Non-pigmented ciliary epithelial cell (primary cell): ENCODE data around the gene HIC2.
"Not testable (repeated sequence)": the region's sequence is repeated elsewhere in the genome, so short reads cannot be mapped to it uniquely, and the experiment has no call there.

Experiments used
- DNase-seq: peaks from one replicate; pipeline ENCODE4 v3.0.0-alpha.2; 2010; ENCODE audit warnings: low read depth

Gene HIC2, protein sequence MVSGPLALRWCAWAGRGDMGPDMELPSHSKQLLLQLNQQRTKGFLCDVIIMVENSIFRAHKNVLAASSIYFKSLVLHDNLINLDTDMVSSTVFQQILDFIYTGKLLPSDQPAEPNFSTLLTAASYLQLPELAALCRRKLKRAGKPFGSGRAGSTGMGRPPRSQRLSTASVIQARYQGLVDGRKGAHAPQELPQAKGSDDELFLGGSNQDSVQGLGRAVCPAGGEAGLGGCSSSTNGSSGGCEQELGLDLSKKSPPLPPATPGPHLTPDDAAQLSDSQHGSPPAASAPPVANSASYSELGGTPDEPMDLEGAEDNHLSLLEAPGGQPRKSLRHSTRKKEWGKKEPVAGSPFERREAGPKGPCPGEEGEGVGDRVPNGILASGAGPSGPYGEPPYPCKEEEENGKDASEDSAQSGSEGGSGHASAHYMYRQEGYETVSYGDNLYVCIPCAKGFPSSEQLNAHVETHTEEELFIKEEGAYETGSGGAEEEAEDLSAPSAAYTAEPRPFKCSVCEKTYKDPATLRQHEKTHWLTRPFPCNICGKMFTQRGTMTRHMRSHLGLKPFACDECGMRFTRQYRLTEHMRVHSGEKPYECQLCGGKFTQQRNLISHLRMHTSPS

DNA sequence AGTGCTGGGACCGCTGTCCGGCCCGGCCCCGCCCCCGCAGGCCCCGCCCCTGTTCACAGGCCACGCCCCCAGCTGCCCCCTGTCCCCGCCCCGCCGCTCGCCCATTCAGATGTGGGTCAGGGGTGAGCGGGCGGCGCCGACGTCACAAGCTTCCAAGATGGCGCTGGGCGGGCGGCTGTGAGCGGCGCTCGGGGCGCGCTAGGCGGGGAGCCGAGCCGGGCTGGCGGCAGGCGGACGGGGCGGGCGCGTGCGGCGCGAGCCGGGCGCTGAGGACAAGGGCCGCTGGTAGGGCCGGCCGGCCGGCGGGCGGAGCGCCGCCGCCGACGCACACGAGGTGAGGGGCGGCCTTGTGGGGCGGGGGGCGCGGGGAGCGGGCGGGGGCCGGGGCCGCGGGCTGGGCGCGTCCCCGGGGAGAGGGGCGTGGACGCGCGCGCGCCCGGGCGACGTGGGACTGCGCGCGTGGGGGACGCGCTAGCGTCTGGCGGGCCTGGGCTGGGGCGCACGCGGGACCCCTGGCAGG lies at the start of gene HIC2:
Gene HIC2 (plus strand): TSS at position 145 of the 520 bp plus-strand sequence. CDS start 25,461 bp downstream, outside the sequence.
- not testable (repeated sequence) for DNase-seq

GRCh38 chr22:21368603-21369310 lies 48.4 kb upstream of the HIC2 start:
- not testable (repeated sequence) for DNase-seq

DNA sequence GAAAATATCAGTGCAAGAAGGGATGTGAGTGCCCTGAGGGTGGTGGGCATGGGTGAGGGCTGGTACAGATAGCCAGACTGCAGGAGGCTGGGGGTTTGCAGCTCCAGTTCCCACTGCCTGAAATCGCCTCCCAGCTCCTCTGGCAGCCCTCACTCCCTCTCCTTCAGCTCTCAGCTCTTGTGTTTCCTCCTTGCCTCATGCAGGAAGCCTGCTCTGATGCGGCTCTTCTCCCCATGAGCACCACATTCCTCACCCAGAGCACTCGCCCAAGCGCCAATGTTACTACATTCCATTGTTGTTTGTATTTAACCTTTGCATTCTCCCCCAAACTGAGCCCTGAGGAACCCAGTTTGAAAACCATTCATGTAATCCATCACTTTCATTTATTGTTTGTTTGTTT lies 41.3 kb upstream of the HIC2 start:
- DNase-seq: not testable (repeated sequence)

DNA sequence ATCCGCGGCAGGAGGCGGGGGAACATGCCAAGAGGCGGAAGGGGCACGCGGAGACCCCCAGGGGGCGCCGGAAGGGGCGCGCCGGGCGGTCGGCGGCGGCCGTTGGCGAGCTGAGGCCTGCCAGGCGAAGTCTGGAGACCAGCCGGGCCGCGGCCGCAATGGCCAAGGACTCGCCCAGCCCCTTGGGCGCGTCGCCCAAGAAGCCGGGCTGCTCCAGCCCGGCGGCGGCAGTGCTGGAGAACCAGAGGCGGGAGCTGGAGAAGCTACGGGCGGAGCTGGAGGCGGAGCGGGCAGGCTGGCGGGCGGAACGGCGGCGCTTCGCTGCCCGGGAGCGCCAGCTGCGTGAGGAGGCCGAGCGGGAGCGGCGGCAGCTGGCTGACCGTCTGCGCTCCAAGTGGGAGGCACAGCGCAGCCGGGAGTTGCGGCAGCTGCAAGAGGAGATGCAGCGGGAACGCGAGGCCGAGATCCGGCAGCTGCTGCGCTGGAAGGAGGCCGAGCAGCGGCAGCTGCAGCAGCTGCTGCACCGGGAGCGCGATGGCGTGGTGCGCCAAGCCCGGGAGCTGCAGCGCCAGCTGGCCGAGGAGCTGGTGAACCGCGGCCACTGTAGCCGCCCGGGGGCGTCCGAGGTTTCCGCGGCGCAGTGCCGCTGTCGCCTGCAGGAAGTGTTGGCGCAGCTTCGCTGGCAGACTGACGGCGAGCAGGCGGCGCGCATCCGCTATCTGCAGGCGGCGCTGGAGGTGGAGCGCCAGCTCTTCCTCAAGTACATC lies 33.3 kb upstream of the HIC2 start, which contains the start of gene RIMBP3B:
Gene RIMBP3B (plus strand): TSS at position 51 of the 767 bp plus-strand sequence. CDS start 108 bp downstream, at position 159.
- not testable (repeated sequence) for DNase-seq

GRCh38 chr22:21384468-21385357 lies 32.5 kb upstream of the HIC2 start:
- not testable (repeated sequence) for DNase-seq

DNA sequence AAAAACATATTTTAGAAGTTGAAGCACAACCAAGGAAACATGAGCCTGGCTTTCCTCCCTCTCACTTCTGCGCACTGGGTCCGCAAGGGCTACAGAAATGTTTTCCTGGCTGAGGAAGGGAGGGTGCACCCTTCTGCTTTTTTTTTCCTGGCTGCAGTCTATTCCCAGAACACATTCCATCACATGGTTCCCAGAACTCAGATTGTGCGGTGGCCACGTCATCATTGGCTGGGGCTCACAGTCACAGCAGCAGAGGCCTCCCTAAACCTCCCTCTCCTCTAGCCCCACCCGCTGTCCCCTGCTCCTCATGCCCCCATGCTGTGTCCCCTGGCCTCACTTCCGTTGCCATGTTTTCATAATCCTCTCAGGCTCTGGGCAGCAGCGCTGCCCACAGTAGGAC lies 27.7 kb upstream of the HIC2 start:
- DNase-seq: not testable (repeated sequence)

- DNase-seq: not testable (repeated sequence)
Observed at GRCh38 chr22:21390013-21390412, 27.2 kb upstream of the HIC2 start.

DNA sequence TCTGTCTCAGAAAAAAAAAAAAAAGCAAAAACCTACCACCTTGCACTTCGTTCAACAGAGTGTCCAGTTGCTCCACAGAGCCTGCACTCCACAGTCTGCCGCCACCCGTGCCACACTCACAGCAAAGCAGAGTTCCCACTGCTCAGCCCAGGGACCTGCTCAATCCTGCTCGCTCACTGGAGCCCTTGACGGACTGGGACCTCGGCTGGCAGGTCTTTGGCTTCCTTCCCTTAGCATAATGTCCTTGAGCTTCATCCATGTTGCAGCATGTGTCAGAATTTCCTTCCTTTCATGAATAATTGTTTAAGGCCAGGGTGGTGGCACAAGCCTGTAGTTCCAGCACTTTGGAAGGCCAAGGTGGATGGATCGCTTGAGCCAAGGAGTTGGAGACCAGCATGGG lies 22.6 kb upstream of the HIC2 start:
- not testable (repeated sequence) for DNase-seq

- not testable (repeated sequence) for DNase-seq
Observed at GRCh38 chr22:21401197-21401969, 15.8 kb upstream of the HIC2 start.

DNA sequence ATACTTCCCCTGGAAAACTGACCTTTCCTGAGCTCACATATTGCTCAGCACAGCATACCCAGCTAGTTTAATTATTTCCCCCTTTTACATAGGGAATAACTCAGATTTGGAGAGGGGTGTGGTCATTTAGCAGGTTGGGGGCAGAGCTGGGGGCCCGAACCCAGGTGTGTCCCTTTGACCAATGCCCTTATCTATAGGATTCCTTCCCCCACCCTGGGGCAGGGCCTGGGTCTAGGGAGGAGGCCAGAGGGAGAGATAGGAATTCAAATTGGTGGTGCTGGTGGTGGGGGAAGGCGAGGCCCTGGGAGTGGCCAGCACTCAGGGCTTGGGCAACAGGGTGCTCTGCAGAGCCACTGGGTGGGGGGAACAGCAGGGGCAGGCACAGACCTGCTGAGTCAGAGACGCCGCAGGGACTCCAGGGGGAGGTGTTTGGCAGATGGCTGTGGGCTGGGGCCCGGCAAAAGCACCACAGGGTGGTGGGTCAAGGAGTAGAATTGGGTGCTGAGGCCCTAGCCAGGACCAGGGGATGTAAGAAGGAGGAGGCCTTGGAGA lies 14.3 kb upstream of the HIC2 start:
- not testable (repeated sequence) for DNase-seq

GRCh38 chr22:21407139-21407538 lies 10.0 kb upstream of the HIC2 start:
- DNase-seq: not testable (repeated sequence)

GRCh38 chr22:21407792-21408191 lies 9.4 kb upstream of the HIC2 start:
- DNase-seq: not testable (repeated sequence)

- not testable (repeated sequence) for DNase-seq
Observed at GRCh38 chr22:21416375-21416774, 796 bp upstream of the HIC2 start.

- not testable (repeated sequence) for DNase-seq
Observed at GRCh38 chr22:21417853-21418252, 682 bp downstream of the HIC2 start.

- not testable (repeated sequence) for DNase-seq
Observed at GRCh38 chr22:21418974-21419638, 1.9 kb downstream of the HIC2 start.

- DNase-seq: not testable (repeated sequence)
Observed at GRCh38 chr22:21420180-21420763, 3.1 kb downstream of the HIC2 start.

DNA sequence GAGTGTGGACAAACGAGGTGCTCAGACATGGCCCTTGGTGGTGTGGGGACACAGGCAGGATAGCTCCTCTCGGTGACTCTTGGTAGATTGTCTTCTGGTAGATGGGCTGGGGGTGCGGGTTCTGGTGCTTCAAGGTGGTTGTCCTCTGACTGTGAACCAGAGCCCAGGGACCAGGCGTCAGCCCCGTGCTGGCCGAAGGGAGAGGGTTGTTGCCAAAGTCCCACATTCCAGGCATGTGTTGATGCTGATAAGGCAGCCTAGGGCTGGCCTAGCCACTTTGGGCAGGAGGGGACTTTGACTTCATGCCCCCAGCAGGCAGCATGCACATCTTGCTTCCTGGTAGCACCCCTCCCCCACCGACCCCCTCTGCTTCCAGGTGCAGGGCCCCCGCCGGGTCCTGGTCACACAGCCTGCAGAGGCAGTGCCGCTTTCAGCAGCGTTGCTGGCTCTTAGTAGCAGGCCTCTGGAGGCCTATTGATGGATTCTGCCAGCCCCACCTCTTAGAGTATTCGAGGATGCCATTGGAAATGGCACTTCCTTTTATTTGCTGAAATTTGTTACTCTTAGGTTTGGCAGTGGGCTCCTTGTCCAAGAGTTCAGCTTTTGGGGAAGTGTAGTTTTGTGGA lies 7.0 kb downstream of the HIC2 start:
- DNase-seq: not testable (repeated sequence)
